HL-60 (cell line): ENCODE data around the gene C16orf74.

Experiments used
- DNase-seq, 2 experiments: peaks; one replicate each; pipeline ENCODE4 v3.0.0-alpha.2; 2010 to 2020; ENCODE audit warnings: low read depth in 1 of 2, low spot score in 1 of 2
- H3K27ac ChIP-seq: fragments of 250-450 bp; sonication (Bioruptor Pico); replicated peaks from 2 replicates; pipeline ENCODE4 v1.5.1; 2020; ENCODE audit warnings: mild to moderate bottlenecking, moderate library complexity
- H3K27me3 ChIP-seq: fragments of 250-450 bp; sonication (Bioruptor Pico); 2 replicates; pipeline ENCODE4 v1.5.1; 2021; ENCODE audit warnings: mild to moderate bottlenecking, moderate library complexity; ENCODE audit not compliant: insufficient read depth, poor library complexity, severe bottlenecking
- H3K4me3 ChIP-seq: replicated peaks from 2 replicates; pipeline ENCODE4 v1.5.1; 2011; ENCODE audit warnings: mild to moderate bottlenecking, control low read depth, low read length; ENCODE audit not compliant: insufficient read depth
- CTCF ChIP-seq: IDR thresholded peaks from one replicate; pipeline ENCODE4 v1.5.1; 2011; ENCODE audit warnings: low read length, control low read depth, inconsistent platforms; ENCODE audit not compliant: insufficient read depth
- GABPA ChIP-seq: IDR thresholded peaks from 2 replicates; pipeline ENCODE4 v1.6.1; 2012; ENCODE audit warnings: low read depth
- POLR2AphosphoS5 ChIP-seq: IDR thresholded peaks from 2 replicates; pipeline ENCODE4 v1.6.1; 2012; ENCODE audit warnings: low read depth
- REST ChIP-seq: IDR thresholded peaks from 2 replicates; pipeline ENCODE4 v1.6.1; 2012; ENCODE audit warnings: low read depth; ENCODE audit not compliant: insufficient replicate concordance
- SPI1 ChIP-seq: IDR thresholded peaks from 2 replicates; pipeline ENCODE4 v1.6.1; 2012; ENCODE audit warnings: low read depth, mild to moderate bottlenecking, borderline replicate concordance

C16orf74 gene

GRCh38 chr16:85782451-85782850 lies 31.6 kb upstream of the C16orf74 start:
- peak in 1 of 2 experiments; percentile 82 for DNase-seq
- no peak; the same call in 1 of the 2 replicates for TF ChIP-seq SPI1
- TF ChIP-seq POLR2AphosphoS5, result peak; percentile 45; the same call in 1 of the 2 replicates
- no peak for TF ChIP-seq CTCF
- peak; percentile 85 for TF ChIP-seq REST
- Histone ChIP-seq H3K27me3 (no peaks in the 10 kb centered on the region), H3K27ac (peak overlapping the region; percentile 70), H3K4me3 (no peak overlapping the region)

GRCh38 chr16:85781695-85782370 lies 30.9 kb upstream of the C16orf74 start:
- DNase-seq, result peak in 1 of 2 experiments; percentile 55
- Histone ChIP-seq H3K27me3 (no peaks in the 10 kb centered on the region), H3K27ac (peak overlapping the region; percentile 70), H3K4me3 (no peak overlapping the region)
- no peak for TF ChIP-seq CTCF
- TF ChIP-seq POLR2AphosphoS5, result no peak; the same call in 1 of the 2 replicates
- no peak for TF ChIP-seq SPI1
- no peak for TF ChIP-seq REST
- no peak for TF ChIP-seq GABPA

- TF ChIP-seq GABPA (no peak), POLR2AphosphoS5 (no peak), REST (no peak), CTCF (no peak), SPI1 (no peak)
- DNase-seq, result no peak
- Histone ChIP-seq H3K4me3 (no peak overlapping the region), H3K27me3 (no peaks in the 10 kb centered on the region), H3K27ac (peak overlapping the region; percentile 70)
Observed at GRCh38 chr16:85781156-85781555, 30.3 kb upstream of the C16orf74 start.
